Right cardiac atrium (tissue), 5 donors: ENCODE results near the gene CNTNAP2. TPM values are rescaled to one million over a fixed set of nuclear protein-coding genes. Genes with fewer than 3 reads are reported as not detected.

Experiments
- ATAC-seq, 2 donors: fragments of 200-7000 bp; cut with Tn5 transposase; one replicate each; pipeline versions ENCODE4 v1.8.0 to v1.9.1; 2020; ENCODE audit warnings: moderate library complexity in 2 of 2, mild to moderate bottlenecking in 1 of 2
- DNase-seq, 3 donors: peaks; one replicate each; pipeline ENCODE4 v3.0.0-alpha.2; 2020
- H3K27ac ChIP-seq: one replicate; pipeline ENCODE4 v1.5.1; 2013; ENCODE audit warnings: mild to moderate bottlenecking, low read length, control low read depth, moderate library complexity
- H3K27me3 ChIP-seq: one replicate; pipeline ENCODE4 v1.6.1; 2013; ENCODE audit not compliant: control insufficient read depth, insufficient read depth
- H3K4me1 ChIP-seq: one replicate; pipeline ENCODE4 v1.6.1; 2013; ENCODE audit warnings: low read length; ENCODE audit not compliant: control insufficient read depth, insufficient read depth
- H3K4me3 ChIP-seq: one replicate; pipeline ENCODE4 v1.5.1; 2013; ENCODE audit warnings: low read length, control low read depth
- H3K9me3 ChIP-seq: one replicate; pipeline ENCODE4 v1.6.1; 2013; ENCODE audit warnings: low read length; ENCODE audit not compliant: control insufficient read depth
- WGBS: extraction: QIAGEN DNeasy Blood & Tissue Kit; methylation state at CpG from one replicate; pipeline ENCODE4 v1.1.7; 2013; 5-methylcytosine and 5-hydroxymethylcytosine counted together
- intact Hi-C, 4 donors: fragments of 100-400 bp; cut with DNase I; formaldehyde crosslinking; loops; one replicate each; pipeline versions ENCODE4 v1.11.0 to v1.14.0; 2022 to 2023
- polyA plus RNA-seq: library from polyadenylated mRNA; stranded (reverse); fragments of 200-250 nt; gene quantifications from one replicate; pipeline ENCODE4 v1.2.3, GENCODE V29; 2013
- total RNA-seq, 4 donors: library from RNA; stranded (reverse); fragmentation: NEBNext Ultra II Directional; extraction: Animal tissue kit (Norgen Biotek cat#: 25700); gene quantifications; one replicate each; pipeline ENCODE4 v1.2.1, GENCODE V29; 2021
- donor health status: healthy with polysubstance abuse.
- donor health status: DM: no; HTN: yes; CAD: no.
- donor health status: DM: no; HTN: no; CAD: no.
- donor health status: DM: no; HTN: yes; CAD: no; lungs with severe emphysema.
- donor health status: DM: yes; HTN: yes; CAD: no.

CNTNAP2 gene
- total and polyA plus RNA-seq, 5 donors: 0.23 to 1.7 (median 0.91) TPM; not detected in 1

- 79% methylated on average over 2 of the region's 2 CpGs for WGBS
- H3K27me3 ChIP-seq: no peaks in the 10 kb centered on the region
- no peak overlapping the region for H3K4me3 ChIP-seq
- no peak overlapping the region for H3K27ac ChIP-seq
- DNase-seq: no peak
- no peaks in the 10 kb centered on the region for H3K9me3 ChIP-seq
- no peaks in the 10 kb centered on the region for H3K4me1 ChIP-seq
- intact Hi-C loops: loop anchor here in 1 of 4 donors (5.0 kb wide), 1 partner anchor 1012 kb away; no protein-coding TSS in a partner anchor
- no peak for ATAC-seq
Observed at GRCh38 chr7:147249956-147250355, 1133.4 kb downstream of the CNTNAP2 start.

GRCh38 chr7:147251751-147252325 lies 1135.2 kb downstream of the CNTNAP2 start:
- Histone ChIP-seq H3K4me3 (no peak overlapping the region), H3K9me3 (no peaks in the 10 kb centered on the region), H3K27me3 (no peaks in the 10 kb centered on the region), H3K4me1 (no peaks in the 10 kb centered on the region), H3K27ac (no peak overlapping the region)
- no peak for ATAC-seq
- intact Hi-C loops: no loop called here
- DNase-seq: no peak
- 42% methylated on average over 1 of the region's 1 CpG for WGBS

- H3K9me3 ChIP-seq: no peaks in the 10 kb centered on the region
- intact Hi-C loops: no loop called here
- ATAC-seq (no peak), DNase-seq (no peak)
- H3K27ac ChIP-seq: no peak overlapping the region
- H3K4me3 ChIP-seq: no peak overlapping the region
- 94% methylated on average over 1 of the region's 1 CpG for WGBS
- H3K27me3 ChIP-seq: no peaks in the 10 kb centered on the region
- no peaks in the 10 kb centered on the region for H3K4me1 ChIP-seq
Observed at GRCh38 chr7:147261693-147262092, 1145.1 kb downstream of the CNTNAP2 start.

DNA sequence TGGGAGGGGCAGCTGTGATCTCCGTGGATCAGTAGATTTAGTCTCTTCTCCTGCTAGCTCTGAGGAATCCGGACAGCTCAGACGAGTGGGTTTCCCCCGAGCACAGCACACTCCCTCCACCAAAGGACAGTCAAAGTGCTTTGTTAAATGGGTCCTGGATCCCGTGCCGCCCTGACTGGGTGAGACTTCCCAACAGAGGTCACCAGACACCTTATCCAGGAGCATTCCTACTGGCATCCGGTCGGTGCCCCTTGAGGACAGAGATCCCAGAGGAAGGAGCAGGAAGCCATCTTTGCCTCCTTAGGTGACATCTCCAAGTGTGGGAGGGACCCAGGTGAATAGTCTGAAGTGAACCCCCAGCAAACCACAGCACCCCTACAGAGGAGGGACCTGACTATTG lies 1148.9 kb downstream of the CNTNAP2 start:
- H3K4me3 ChIP-seq: no peak overlapping the region
- H3K4me1 ChIP-seq: no peaks in the 10 kb centered on the region
- no peaks in the 10 kb centered on the region for H3K27me3 ChIP-seq
- ATAC-seq (no peak), DNase-seq (no peak)
- no peak overlapping the region for H3K27ac ChIP-seq
- intact Hi-C loops: no loop called here
- 87% methylated on average over 8 of the region's 8 CpGs for WGBS
- no peaks in the 10 kb centered on the region for H3K9me3 ChIP-seq

- no peaks in the 10 kb centered on the region for H3K4me1 ChIP-seq
- H3K27ac ChIP-seq: no peak overlapping the region
- 63% methylated on average over 1 of the region's 1 CpG for WGBS
- intact Hi-C loops: no loop called here
- no peaks in the 10 kb centered on the region for H3K9me3 ChIP-seq
- DNase-seq (no peak), ATAC-seq (no peak)
- H3K4me3 ChIP-seq: no peak overlapping the region
- H3K27me3 ChIP-seq: no peaks in the 10 kb centered on the region
Observed at GRCh38 chr7:147276106-147276505, 1159.5 kb downstream of the CNTNAP2 start.

- ATAC-seq (no peak), DNase-seq (no peak)
- intact Hi-C loops: no loop called here
- Histone ChIP-seq H3K27me3 (no peaks in the 10 kb centered on the region), H3K27ac (no peak overlapping the region), H3K4me3 (no peak overlapping the region), H3K9me3 (no peaks in the 10 kb centered on the region), H3K4me1 (no peaks in the 10 kb centered on the region)
- WGBS: 73% methylated on average over 6 of the region's 6 CpGs
Observed at GRCh38 chr7:147276783-147277370, 1160.3 kb downstream of the CNTNAP2 start.

GRCh38 chr7:147279514-147279913 lies 1162.9 kb downstream of the CNTNAP2 start:
- no peaks in the 10 kb centered on the region for H3K9me3 ChIP-seq
- H3K27me3 ChIP-seq: no peaks in the 10 kb centered on the region
- H3K4me3 ChIP-seq: no peak overlapping the region
- intact Hi-C loops: no loop called here
- DNase-seq: no peak
- no peak overlapping the region for H3K27ac ChIP-seq
- 72% methylated on average over 4 of the region's 4 CpGs for WGBS
- ATAC-seq: no peak
- H3K4me1 ChIP-seq: no peaks in the 10 kb centered on the region

GRCh38 chr7:147279964-147280374 lies 1163.4 kb downstream of the CNTNAP2 start:
- Histone ChIP-seq H3K4me3 (no peak overlapping the region), H3K4me1 (no peaks in the 10 kb centered on the region), H3K27ac (no peak overlapping the region), H3K27me3 (no peaks in the 10 kb centered on the region), H3K9me3 (no peaks in the 10 kb centered on the region)
- WGBS: 69% methylated on average over 2 of the region's 2 CpGs
- intact Hi-C loops: no loop called here
- DNase-seq: no peak
- no peak for ATAC-seq

DNA sequence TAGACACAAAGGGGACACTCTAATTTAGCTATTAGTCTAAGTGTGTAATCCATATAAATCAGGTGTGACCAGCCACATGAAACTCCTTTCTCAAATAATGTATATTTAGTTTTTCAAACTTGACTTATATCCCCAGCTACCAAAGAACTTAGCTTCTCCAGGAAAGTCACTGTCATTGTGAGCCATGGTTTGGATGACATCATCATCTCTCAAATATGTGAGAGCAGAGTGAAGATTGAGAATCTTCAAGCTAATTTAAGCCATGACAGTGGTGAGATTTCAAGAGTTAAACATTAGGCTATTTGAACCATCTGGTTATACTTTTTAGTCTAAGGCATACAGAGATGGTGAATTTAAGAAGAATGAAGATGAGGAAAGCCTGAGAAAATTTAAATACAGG lies 1165.6 kb downstream of the CNTNAP2 start:
- no peaks in the 10 kb centered on the region for H3K9me3 ChIP-seq
- no peaks in the 10 kb centered on the region for H3K27me3 ChIP-seq
- intact Hi-C loops: no loop called here
- H3K27ac ChIP-seq: no peak overlapping the region
- ATAC-seq: no peak
- no peaks in the 10 kb centered on the region for H3K4me1 ChIP-seq
- H3K4me3 ChIP-seq: no peak overlapping the region
- no peak for DNase-seq

DNA sequence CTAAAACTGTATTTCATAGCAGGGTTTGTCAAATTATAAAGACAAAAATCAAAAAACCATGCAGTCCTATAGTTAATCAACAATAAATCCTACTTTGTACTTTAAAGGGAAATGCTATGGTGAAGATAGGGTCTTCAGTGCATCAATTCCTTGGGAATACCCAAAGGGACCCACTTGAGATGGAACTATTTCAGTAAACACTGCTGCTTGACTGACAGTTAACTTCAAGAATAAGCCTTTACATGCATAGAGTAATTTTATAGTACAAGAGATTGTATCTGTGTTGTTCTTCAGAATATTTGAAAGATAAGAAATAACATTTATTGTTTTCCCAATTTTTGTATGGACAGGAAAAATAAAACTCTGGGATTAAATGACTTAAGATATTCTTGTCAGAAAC lies 1179.6 kb downstream of the CNTNAP2 start:
- intact Hi-C loops: no loop called here
- H3K4me3 ChIP-seq: no peak overlapping the region
- no peaks in the 10 kb centered on the region for H3K4me1 ChIP-seq
- no peaks in the 10 kb centered on the region for H3K27me3 ChIP-seq
- H3K27ac ChIP-seq: no peak overlapping the region
- H3K9me3 ChIP-seq: no peaks in the 10 kb centered on the region
- no peak for DNase-seq
- no peak for ATAC-seq

DNA sequence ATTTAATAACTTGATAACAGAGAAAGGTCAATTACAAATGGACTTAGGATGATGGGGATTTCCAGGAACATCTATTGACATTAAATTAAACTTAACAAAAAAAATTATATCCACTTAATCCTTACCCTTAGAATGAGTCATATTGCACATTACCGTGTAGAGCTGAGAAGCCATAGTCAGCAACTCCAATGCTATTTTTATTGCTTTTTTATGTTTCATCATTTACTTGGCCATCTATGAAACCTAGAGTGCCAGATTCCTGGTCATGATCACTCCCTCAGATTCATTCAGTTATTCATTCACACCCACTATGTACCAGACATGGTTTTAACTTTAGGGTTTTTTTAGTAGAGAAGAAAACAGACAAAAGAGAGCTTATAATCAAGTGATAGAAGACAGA lies 1180.4 kb downstream of the CNTNAP2 start:
- Histone ChIP-seq H3K9me3 (no peaks in the 10 kb centered on the region), H3K27ac (no peak overlapping the region), H3K27me3 (no peaks in the 10 kb centered on the region), H3K4me3 (no peak overlapping the region), H3K4me1 (no peaks in the 10 kb centered on the region)
- ATAC-seq (no peak), DNase-seq (no peak)
- intact Hi-C loops: no loop called here
- WGBS: 69% methylated on average over 1 of the region's 1 CpG

- Histone ChIP-seq H3K27me3 (no peaks in the 10 kb centered on the region), H3K4me1 (no peaks in the 10 kb centered on the region), H3K4me3 (no peak overlapping the region), H3K27ac (no peak overlapping the region), H3K9me3 (no peaks in the 10 kb centered on the region)
- no peak for DNase-seq
- WGBS: 25% methylated on average over 1 of the region's 1 CpG
- no peak for ATAC-seq
- intact Hi-C loops: no loop called here
Observed at GRCh38 chr7:147298611-147299043, 1182.0 kb downstream of the CNTNAP2 start.
